HepG2 (cell line): ENCODE data around the gene PEMT.
"Not testable (repeated sequence)": the region's sequence is repeated elsewhere in the genome, so short reads cannot be mapped to it uniquely, and the experiment has no call there.

Source experiments
- HNRNPK ChIP-seq: fragments of 200-400 bp; formaldehyde crosslinking; IDR thresholded peaks from 2 replicates; pipeline ENCODE4 v1.6.1; 2018; ENCODE audit warnings: low read length, low read depth, moderate library complexity, mild to moderate bottlenecking; ENCODE audit not compliant: poor library complexity, severe bottlenecking
- HNRNPUL1 ChIP-seq: fragments of 200-400 bp; formaldehyde crosslinking; IDR thresholded peaks from 2 replicates; pipeline ENCODE4 v1.6.1; 2017; ENCODE audit warnings: low read depth, mild to moderate bottlenecking, low read length, moderate library complexity
- NR1H2 ChIP-seq: sonication (generic); formaldehyde crosslinking; IDR thresholded peaks from 2 replicates; pipeline ENCODE4 v1.8.1; 2022; ENCODE audit warnings: low read depth, missing genetic modification reagents, borderline replicate concordance
- SMC3 ChIP-seq: IDR thresholded peaks from 2 replicates; pipeline ENCODE4 v1.6.1; 2011; ENCODE audit warnings: low read length, improper control_type of control experiment
- STAT5B ChIP-seq: sonication (generic); formaldehyde crosslinking; IDR thresholded peaks from 2 replicates; pipeline ENCODE4 v1.4.0; 2020; ENCODE audit warnings: missing genetic modification reagents
- ZBTB42 ChIP-seq: sonication (generic); formaldehyde crosslinking; IDR thresholded peaks from 2 replicates; pipeline ENCODE4 v1.5.0; 2020; ENCODE audit warnings: mild to moderate bottlenecking, missing genetic modification reagents
- TF ChIP-seq, protein P1 (sequence below): sonication (generic); formaldehyde crosslinking; IDR thresholded peaks from 2 replicates; pipeline ENCODE4 v1.8.1; 2023; ENCODE audit warnings: mild to moderate bottlenecking, missing genetic modification reagents

DNA sequence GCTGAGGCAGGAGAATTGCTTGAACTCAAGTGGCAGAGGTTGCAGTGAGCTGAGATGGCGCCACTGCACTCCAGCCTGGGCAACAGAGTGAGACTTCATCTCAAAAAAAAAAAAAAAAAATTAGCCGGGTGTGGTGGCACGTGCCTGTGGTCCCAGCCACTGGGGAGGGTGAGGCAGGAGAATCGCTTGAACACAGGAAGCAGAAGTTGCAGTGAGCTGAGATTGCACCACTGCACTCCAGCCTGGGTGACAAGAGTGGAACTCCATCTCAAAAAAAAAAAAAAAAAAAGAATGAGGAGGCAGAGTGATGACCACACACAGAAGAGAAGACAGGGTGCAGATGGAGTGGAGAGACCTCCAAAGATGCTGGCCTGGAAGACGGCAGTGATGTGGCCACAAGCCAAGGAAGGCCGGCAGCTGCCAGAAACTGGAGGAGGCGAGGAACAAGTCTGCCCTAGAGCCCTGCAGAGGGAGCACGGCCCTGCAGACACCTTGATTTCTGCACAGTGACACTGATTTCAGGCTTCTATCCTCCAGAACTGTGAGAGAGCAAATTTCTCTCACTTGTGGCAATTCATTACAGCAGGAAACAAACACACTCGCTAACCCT, 48.3 kb upstream of the PEMT start:
- TF ChIP-seq HNRNPUL1; NR1H2; STAT5B; ZBTB42 (CRISPR knock-in tag); HNRNPK; SMC3: not testable (repeated sequence)
- TF ChIP-seq, protein P1, sequence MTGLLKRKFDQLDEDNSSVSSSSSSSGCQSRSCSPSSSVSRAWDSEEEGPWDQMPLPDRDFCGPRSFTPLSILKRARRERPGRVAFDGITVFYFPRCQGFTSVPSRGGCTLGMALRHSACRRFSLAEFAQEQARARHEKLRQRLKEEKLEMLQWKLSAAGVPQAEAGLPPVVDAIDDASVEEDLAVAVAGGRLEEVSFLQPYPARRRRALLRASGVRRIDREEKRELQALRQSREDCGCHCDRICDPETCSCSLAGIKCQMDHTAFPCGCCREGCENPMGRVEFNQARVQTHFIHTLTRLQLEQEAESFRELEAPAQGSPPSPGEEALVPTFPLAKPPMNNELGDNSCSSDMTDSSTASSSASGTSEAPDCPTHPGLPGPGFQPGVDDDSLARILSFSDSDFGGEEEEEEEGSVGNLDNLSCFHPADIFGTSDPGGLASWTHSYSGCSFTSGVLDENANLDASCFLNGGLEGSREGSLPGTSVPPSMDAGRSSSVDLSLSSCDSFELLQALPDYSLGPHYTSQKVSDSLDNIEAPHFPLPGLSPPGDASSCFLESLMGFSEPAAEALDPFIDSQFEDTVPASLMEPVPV (CRISPR knock-in tag): not testable (repeated sequence)
